Measurements from ENCODE around the gene CATSPER1.
A peak's percentile ranks its signal among the peaks of the same experiment; 100 is the strongest.

The CATSPER1 gene

GRCh38 chr11:65992056-65992455 lies 34.2 kb downstream of the CATSPER1 start:
- DNase-seq: no peak

GRCh38 chr11:65988791-65989592 lies 37.3 kb downstream of the CATSPER1 start:
- DNase-seq: peak; percentile 93

GRCh38 chr11:65987336-65987735 lies 38.9 kb downstream of the CATSPER1 start:
- DNase-seq: no peak

GRCh38 chr11:65983589-65983987 lies 42.7 kb downstream of the CATSPER1 start:
- DNase-seq: no peak

GRCh38 chr11:65982824-65983588 lies 43.3 kb downstream of the CATSPER1 start:
- no peak for DNase-seq

GRCh38 chr11:65981972-65982823 lies 44.1 kb downstream of the CATSPER1 start:
- DNase-seq: no peak

- DNase-seq: no peak
These were observed 45.1 kb downstream of the CATSPER1 start for GRCh38 chr11:65981101-65981740.

GRCh38 chr11:65979261-65979759 lies 47.0 kb downstream of the CATSPER1 start:
- no peak for DNase-seq

GRCh38 chr11:65978391-65979238 lies 47.7 kb downstream of the CATSPER1 start:
- DNase-seq: no peak

GRCh38 chr11:65977621-65978390 lies 48.5 kb downstream of the CATSPER1 start:
- no peak for DNase-seq

- no peak for DNase-seq
These were observed 49.8 kb downstream of the CATSPER1 start for GRCh38 chr11:65976216-65977176.

- no peak for DNase-seq
These were observed 50.5 kb downstream of the CATSPER1 start for GRCh38 chr11:65975771-65976170.

- no peak for DNase-seq
These were observed 52.7 kb downstream of the CATSPER1 start for GRCh38 chr11:65973439-65974110.

- no peak for DNase-seq
These were observed 54.2 kb downstream of the CATSPER1 start for GRCh38 chr11:65972116-65972515.

GRCh38 chr11:65968600-65969482 lies 57.4 kb downstream of the CATSPER1 start:
- no peak for DNase-seq

- no peak for DNase-seq
These were observed 58.8 kb downstream of the CATSPER1 start for GRCh38 chr11:65967329-65967934.
